ENCODE results near the gene TAP1.
"Not testable (repeated sequence)": the region's sequence is repeated elsewhere in the genome, so short reads cannot be mapped to it uniquely, and the experiment has no call there.

TAP1 gene

GRCh38 chr6:32853541-32854375 is at the start of gene TAP1, which contains the start of gene PSMB9:
Gene TAP1 (minus strand): TSS chr6:32853704. CDS start chr6:32853636, 68 bp downstream.
Gene PSMB9 (plus strand): TSS chr6:32854192. CDS start chr6:32854230, 38 bp downstream.
- peak; percentile 98 for DNase-seq

- DNase-seq: no peak
These were observed 41.5 kb upstream of the TAP1 start for GRCh38 chr6:32895006-32895345.

- DNase-seq: peak; percentile 97
These were observed 40.8 kb upstream of the TAP1 start for GRCh38 chr6:32894085-32895005.

GRCh38 chr6:32890831-32891230 is 37.3 kb upstream of the TAP1 start:
- DNase-seq: no peak

GRCh38 chr6:32889533-32889932 is 36.0 kb upstream of the TAP1 start:
- no peak for DNase-seq

GRCh38 chr6:32888576-32888975 is 35.1 kb upstream of the TAP1 start:
- no peak for DNase-seq

- DNase-seq: no peak
These were observed 34.1 kb upstream of the TAP1 start for GRCh38 chr6:32887616-32888015.

GRCh38 chr6:32886681-32887383 is 33.3 kb upstream of the TAP1 start:
- no peak for DNase-seq

GRCh38 chr6:32885698-32886286 is 32.3 kb upstream of the TAP1 start:
- no peak for DNase-seq

- DNase-seq: no peak
These were observed 30.3 kb upstream of the TAP1 start for GRCh38 chr6:32883789-32884188.

- DNase-seq: no peak
These were observed 29.4 kb upstream of the TAP1 start for GRCh38 chr6:32882879-32883250.

GRCh38 chr6:32880962-32881361 is 27.5 kb upstream of the TAP1 start:
- DNase-seq: not testable (repeated sequence)

GRCh38 chr6:32879691-32880090 is 26.2 kb upstream of the TAP1 start:
- DNase-seq: no peak

GRCh38 chr6:32876603-32877002 is 23.1 kb upstream of the TAP1 start:
- DNase-seq: no peak

GRCh38 chr6:32873947-32874346 is 20.4 kb upstream of the TAP1 start:
- DNase-seq: not testable (repeated sequence)

- peak; percentile 94 for DNase-seq
These were observed 14.8 kb upstream of the TAP1 start for GRCh38 chr6:32868257-32868788.

- DNase-seq: no peak
These were observed 14.2 kb upstream of the TAP1 start for GRCh38 chr6:32867554-32868256.

- no peak for DNase-seq
These were observed 13.5 kb upstream of the TAP1 start for GRCh38 chr6:32867022-32867477.

GRCh38 chr6:32865724-32866443 is 12.4 kb upstream of the TAP1 start:
- DNase-seq: no peak

- no peak for DNase-seq
These were observed 9.2 kb upstream of the TAP1 start for GRCh38 chr6:32862725-32863124.

- no peak for DNase-seq
These were observed 7.2 kb upstream of the TAP1 start for GRCh38 chr6:32860674-32861073.
